NOMO-1 treated with DMSO at 0.1 percent for 48 hours (cell line): Measurements from ENCODE around the gene CALML3.

ENCODE experiments used
- DNase-seq: peaks from one replicate; lab custom pipeline; 2025; ENCODE audit not compliant: unreplicated experiment; lab: John Stamatoyannopoulos, UW

CALML3 gene

DNA sequence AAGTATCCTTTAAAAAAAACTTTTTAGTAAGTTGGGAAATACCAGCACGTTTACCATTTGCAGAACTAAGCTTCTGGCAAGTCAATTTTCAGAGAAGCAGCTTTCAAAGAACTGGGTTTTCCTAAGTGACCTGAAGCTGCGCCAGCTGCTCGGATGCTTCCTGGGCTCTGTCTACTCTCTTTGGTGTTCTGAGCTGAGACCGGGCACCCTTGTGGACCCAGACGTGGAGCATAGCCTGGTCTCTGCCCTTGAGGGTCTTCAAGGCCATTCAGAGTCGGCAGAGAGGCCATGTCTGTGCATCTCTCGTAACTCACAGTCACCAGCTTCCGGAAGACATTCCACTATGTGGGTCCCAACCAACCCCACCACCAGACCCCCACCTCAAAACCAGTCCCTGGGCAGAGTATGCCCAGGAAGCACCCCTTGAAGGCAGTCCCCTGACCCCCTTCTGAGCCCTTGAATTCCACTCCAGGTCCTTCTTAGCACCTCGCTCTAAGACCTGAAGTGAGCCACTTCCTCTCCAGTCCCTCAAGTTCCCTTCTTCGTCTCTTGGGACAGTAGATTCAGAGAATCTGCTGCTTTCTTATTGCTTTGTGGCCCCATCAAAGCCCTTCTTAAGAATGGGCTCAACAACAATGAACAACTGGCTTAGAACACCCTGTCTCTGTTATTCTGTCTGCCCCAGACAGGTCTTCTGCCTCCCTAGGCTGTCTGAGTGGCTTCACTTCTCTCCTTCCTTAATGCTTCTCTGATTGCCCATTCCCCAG, 33.9 kb upstream of the CALML3 start:
- DNase-seq: no peak

DNA sequence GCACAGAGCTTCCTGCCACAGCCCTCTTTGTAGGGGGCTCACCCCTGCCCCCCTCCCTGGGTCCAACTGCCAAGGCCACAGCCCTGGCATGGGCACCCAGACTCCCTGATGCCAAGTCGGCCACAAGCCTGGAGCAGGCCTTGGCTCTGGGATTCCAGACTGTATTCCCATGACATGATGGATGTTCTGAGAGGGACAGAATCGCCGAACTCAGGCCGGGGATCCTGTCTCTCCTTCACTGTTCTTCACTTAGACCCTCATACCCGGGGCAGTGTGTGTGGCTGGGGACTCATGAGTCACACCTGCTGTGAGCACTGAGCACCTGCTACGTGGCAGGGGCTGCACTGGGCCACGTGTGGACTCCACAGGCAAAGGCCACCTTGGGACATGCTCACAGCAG, 33.3 kb upstream of the CALML3 start:
- DNase-seq: no peak

DNA sequence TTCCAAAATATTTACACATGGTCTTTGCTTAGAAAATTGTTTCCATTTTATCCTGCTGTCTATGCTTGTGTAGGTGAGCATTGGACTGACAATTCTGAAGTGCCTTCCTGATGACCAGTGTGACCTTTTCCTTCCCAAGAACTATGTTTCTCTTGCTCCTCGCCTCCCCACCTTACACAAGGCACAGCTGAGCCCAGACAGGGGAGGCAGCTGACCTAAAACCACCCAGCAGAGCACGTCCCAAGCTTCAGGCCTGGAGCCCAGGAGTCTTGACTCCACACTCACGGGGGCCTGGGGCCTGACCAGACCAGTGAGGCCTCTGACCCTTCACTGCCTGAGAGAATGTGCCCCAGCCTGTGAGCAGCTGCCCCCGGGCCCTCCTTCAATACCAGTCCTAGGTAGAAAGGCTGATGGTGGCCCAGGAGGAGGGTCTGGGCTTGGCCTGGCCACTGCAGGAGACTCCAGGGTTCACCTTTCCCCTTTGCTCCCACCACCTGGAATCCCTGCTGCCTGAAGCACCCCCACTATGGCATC, 32.4 kb upstream of the CALML3 start:
- no peak for DNase-seq

DNA sequence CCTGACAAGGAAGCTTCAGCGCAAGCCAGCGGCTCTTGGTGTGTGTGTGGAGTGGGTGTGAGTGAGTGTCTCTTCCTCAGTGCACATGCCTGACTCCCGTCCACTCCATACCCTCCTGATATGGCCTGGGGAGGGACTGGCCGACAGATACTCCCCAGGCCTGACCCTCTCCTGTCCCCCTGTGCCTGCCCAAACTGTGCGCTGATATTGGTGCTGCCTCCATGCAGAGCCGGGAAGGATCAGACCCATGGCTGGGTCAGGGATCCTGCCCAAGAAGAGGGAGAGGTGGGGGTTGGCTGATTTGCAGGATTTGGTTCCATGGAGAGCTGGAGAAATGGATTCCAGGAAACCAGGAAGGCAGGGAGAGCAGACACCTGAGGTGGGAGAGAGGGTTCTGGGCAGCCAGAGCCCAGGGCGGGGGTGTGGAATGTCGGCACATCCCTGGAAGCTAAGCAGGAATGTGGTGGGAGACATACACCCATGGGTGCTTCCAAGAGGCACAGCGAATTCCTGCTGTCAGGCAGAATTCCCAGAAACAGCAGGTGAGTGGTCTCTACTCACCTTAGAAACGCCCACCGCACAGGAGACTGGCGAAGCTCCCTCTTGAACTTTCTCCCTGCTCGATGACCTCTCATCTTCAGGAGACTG, 31.7 kb upstream of the CALML3 start:
- no peak for DNase-seq

DNA sequence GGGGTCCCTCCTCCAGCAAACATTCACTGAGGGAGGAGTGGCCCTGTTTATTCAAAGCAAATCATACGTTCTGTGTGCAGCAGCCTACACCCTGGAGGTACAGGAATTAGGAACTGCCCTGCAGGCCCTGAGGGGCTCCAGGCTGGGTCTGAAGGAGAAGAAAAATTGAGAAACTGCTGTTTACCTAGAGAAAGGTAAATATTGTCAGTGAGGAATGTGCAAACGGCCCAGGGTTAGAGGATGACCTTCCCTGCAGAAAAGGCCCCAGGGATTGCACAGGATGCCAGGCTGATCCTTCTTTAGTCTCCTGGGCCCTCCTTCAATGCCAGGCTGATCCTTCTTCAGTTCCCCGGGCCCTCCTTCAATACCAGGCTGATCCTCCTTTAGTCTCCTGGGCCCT, 31.1 kb upstream of the CALML3 start:
- no peak for DNase-seq

DNA sequence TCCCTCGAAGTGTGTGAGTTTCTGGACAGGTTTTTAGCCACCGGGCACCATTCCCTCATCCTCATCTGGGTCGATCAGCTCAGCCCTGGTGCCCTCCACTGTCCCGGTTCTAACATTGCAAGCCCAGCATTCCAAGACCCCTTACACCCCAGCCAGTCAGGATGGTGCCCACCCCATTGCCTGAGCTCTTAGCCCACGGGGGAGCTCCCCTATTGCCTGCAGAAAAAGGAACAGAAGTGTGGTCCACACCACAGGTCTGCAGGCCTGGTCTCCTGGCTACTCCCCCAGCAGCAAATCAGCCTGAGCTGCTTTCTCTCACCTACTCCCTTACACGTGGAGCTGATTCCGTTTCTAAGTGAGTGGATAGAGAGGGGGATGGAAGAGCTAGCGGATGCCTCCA, 30.1 kb upstream of the CALML3 start:
- DNase-seq: no peak

GRCh38 chr10:5496261-5497250, 28.2 kb upstream of the CALML3 start:
- DNase-seq: no peak

- no peak for DNase-seq
Measured at GRCh38 chr10:5497289-5497688, 27.5 kb upstream of the CALML3 start.

- DNase-seq: no peak
Measured at GRCh38 chr10:5497948-5498730, 26.6 kb upstream of the CALML3 start.

GRCh38 chr10:5498791-5499492, 25.8 kb upstream of the CALML3 start:
- DNase-seq: no peak

DNA sequence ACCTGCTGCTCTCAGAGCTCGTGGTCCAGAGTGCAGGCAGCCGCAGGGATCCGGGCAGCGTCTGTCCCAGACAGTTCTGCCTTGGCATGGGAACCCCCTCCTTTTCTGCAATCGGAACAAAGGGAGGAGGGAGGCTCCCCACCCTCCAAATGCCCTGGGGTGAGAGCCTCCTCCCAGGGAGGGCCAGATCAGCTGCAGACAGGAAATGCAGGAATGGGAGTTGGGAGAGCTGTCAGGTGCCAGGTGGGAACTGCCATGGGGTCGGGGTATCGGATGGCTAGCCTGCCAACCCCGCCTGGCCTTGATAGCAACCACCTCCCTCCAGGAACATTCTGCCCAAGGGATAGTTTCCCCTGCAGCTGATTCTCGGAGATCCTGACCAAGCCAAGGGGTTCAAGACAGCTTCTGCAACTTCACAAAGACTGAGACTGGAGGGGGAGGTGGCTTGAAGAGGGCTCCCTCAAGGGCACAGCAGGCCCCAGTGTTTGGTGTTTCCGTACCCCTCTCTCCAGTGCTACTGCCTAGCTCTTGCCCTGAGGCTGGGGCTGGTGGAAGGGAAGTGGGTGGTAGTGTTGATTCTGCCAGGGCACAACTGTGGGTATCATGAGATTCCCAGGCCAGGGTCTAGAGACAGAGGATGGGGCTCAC, 25.1 kb upstream of the CALML3 start, which contains the start of gene CALML5:
CALML5 (minus strand) TSS at position 78 of the 648 bp plus-strand sequence. CDS start 132 bp downstream, outside the sequence.
- DNase-seq: no peak

DNA sequence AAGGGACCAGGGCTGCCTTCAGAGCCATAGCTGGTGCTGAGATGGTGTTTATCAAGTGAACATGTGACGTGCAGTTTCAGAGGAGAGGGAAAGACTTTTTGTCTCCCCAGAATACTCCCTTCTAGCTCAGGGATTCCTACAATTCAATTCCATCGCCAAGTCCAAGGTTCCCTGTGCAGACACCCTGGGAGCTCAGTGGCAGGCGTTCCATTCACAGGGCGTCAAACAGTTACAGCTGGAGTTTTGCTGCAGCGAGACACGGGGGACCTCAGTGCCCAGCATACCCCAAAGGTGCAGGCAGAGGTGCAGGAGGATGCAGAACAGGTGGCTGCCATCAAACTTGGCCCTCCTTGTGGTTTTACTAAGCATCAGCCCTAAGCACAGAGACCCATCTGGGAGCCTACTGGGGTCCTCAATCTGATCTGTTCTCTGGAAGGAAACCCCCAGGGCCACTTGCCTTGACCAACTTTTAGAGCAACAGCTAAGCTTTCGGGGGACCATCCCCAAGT, 24.5 kb upstream of the CALML3 start:
- DNase-seq: no peak

DNA sequence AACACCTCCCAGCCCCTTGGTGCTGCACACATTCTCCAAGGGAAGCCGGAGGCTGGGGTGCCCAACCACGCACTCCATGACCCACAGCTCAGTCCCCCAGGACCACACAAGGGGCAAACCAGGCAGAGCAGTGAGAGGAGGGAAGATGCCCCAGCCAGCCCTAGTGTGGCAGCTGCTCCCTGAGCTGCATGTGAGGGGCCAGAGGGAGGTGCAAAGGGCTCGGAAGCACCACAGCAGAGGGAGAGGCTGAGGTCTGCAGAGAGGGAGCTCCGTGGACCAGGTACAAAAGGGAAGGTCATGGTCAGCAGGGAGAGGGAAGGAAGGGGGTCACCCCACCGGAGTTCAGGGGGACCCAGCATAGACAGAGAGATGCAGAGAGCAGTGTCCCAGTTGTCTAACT, 23.9 kb upstream of the CALML3 start:
- no peak for DNase-seq

DNA sequence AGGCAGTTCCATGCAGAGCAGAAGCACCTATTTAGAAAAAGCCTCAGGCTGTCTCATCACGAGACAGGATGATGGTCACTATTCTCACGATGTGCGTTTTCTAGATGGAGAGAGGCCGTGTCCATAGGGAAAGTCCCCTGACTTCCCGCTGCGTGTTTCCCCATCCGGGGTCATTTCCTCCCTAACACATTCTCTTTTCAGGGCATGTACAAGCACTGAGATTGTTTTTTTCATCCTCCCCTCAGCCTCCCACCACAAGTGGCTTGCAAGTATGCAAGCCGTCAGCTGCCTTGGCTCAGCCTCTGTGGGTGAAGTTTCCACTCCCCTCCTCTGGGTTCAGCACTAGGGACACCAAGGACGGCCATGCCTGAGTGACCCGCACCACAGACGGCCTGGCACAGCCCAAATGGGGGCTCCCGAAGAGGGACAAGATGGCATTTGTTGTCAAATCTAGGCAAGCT, 22.7 kb upstream of the CALML3 start:
- no peak for DNase-seq

DNA sequence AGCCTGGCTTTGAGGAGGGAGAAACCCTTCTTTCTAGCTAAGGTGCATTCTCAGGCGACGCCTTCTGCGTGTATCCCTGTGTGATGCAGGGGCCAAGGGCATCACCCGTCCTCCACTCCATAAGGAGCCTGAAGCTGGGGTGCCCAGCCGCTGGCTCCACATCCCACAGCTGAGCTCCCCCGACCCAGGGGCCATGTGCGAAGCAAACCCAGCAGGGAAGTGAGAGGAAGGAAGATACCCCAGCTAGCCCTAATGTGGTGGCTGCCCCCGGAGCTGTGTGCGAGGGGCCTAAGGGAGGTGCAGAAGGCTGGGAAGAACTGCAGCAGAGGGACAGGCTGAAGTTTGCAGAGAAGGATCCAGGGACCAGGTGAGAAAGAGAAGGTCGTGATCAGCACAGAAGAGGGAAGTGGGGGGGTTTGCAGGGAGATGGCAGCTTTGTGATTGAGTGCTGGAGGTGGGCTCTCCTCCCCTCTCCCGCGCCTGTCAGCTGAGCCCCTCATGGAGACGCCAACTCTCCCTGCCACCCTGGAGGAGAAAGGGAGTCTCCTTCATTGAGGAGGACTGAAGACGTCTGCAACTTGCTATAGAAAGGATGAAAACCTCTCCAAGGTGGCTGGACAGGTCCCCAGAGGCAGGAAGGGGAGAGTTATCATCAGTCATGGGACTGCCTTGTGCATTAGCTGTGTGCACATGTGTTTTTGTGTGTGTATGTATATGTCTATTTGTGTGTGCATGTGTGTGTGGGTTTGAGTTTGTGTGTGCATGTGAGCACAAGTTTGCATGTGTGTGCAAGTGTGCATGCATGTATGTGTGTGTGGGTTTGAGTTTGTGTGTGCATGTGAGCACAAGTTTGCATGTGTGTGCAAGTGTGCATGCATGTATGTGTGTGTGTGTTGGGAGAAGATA, 21.9 kb upstream of the CALML3 start:
- DNase-seq: no peak

GRCh38 chr10:5503477-5503835, 21.3 kb upstream of the CALML3 start:
- DNase-seq: no peak

GRCh38 chr10:5504146-5505072, 20.4 kb upstream of the CALML3 start:
- DNase-seq: no peak
